Left ventricle myocardium superior (tissue), 1 donor: ENCODE data around the gene FGF18. TPM values are rescaled to one million over a fixed set of nuclear protein-coding genes. Genes with fewer than 3 reads are reported as not detected.

Source experiments
- microRNA-seq: library from miRNA; unstranded; fragments of <30 nt; microRNA quantifications from one replicate; pipeline ENCODE4 v1.2.0, GENCODE V29; 2020; ENCODE audit warnings: borderline number of aligned reads
- total RNA-seq: library from RNA; stranded (reverse); fragmentation: NEBNext Ultra II Directional; extraction: Animal tissue kit (Norgen Biotek cat#: 25700); gene quantifications from one replicate; pipeline ENCODE4 v1.2.1, GENCODE V29; 2021
- donor health status: DM: no; HTN: yes; CAD: no; lungs with severe emphysema.

Gene FGF18
- total RNA-seq, 1 donor from 2014 or later: 18.5 TPM

Small RNA genes within 50 kb of the gene (microRNA-seq; reads per million reads assigned to microRNA genes)
- gene MIR3912: not detected

Other genes starting within 250 kb of the FGF18 start
- gene TLX3, start 110.4 kb upstream of the FGF18 start, total RNA-seq: not detected
- 420 TPM for gene NPM1, start 31.8 kb upstream of the FGF18 start, total RNA-seq